Loucy (cell line): ENCODE data around the gene GRID1.

Experiments
- H2AFZ ChIP-seq: fragments of 200-600 bp; sonication (generic); 2 replicates; pipeline ENCODE4 v1.6.0; 2016; ENCODE audit warnings: antibody characterized with exemption, mild to moderate bottlenecking, low read length, moderate library complexity
- H3F3A ChIP-seq: fragments of 200-600 bp; 2 replicates; pipeline ENCODE4 v1.6.0; 2016; ENCODE audit warnings: antibody characterized with exemption, low read depth, mild to moderate bottlenecking
- H3K27me3 ChIP-seq: fragments of 200-600 bp; sonication (generic); 2 replicates; pipeline ENCODE4 v1.6.1; 2014; ENCODE audit warnings: low read length, mild to moderate bottlenecking; ENCODE audit not compliant: insufficient read depth, poor library complexity, severe bottlenecking
- H3K36me3 ChIP-seq: fragments of 200-600 bp; sonication (generic); 2 replicates; pipeline ENCODE4 v1.6.1; 2016; ENCODE audit warnings: low read length; ENCODE audit not compliant: insufficient read depth
- H3K4me1 ChIP-seq: fragments of 200-600 bp; sonication (generic); 2 replicates; pipeline ENCODE4 v1.5.1; 2014; ENCODE audit warnings: low read length, mild to moderate bottlenecking; ENCODE audit not compliant: insufficient read depth, poor library complexity, severe bottlenecking
- H3K4me2 ChIP-seq: fragments of 200-600 bp; sonication (generic); 2 replicates; pipeline ENCODE4 v1.6.0; 2014; ENCODE audit warnings: antibody characterized with exemption, low read length, low read depth, mild to moderate bottlenecking; ENCODE audit not compliant: poor library complexity, severe bottlenecking
- H3K4me3 ChIP-seq: fragments of 200-600 bp; sonication (generic); 2 replicates; pipeline ENCODE4 v1.5.1; 2014; ENCODE audit warnings: low read length, mild to moderate bottlenecking, mixed read lengths; ENCODE audit not compliant: poor library complexity, severe bottlenecking
- H3K79me2 ChIP-seq: fragments of 200-600 bp; sonication (generic); 2 replicates; pipeline ENCODE4 v1.6.1; 2014; ENCODE audit warnings: low read length; ENCODE audit not compliant: insufficient read depth
- H3K9ac ChIP-seq: fragments of 200-600 bp; sonication (generic); 2 replicates; pipeline ENCODE4 v1.6.0; 2014; ENCODE audit warnings: mild to moderate bottlenecking, low read depth, low read length, moderate library complexity; ENCODE audit not compliant: poor library complexity, severe bottlenecking
- H3K9me2 ChIP-seq: fragments of 200-600 bp; sonication (generic); replicated peaks from 2 replicates; pipeline ENCODE4 v1.6.1; 2016; ENCODE audit warnings: low read depth, low read length, mixed read lengths
- H3K9me3 ChIP-seq: fragments of 200-600 bp; sonication (generic); 2 replicates; pipeline ENCODE4 v1.6.1; 2014; ENCODE audit warnings: mild to moderate bottlenecking, antibody characterized with exemption, low read length, low read depth; ENCODE audit not compliant: insufficient read depth
- H4K20me1 ChIP-seq: fragments of 200-600 bp; sonication (generic); 2 replicates; pipeline ENCODE4 v1.6.0; 2014; ENCODE audit warnings: antibody characterized with exemption, low read length, mild to moderate bottlenecking; ENCODE audit not compliant: insufficient read depth, poor library complexity, severe bottlenecking
- EZH2phosphoT487 ChIP-seq: fragments of 200-600 bp; IDR thresholded peaks from 2 replicates; pipeline ENCODE4 v1.6.1; 2018; ENCODE audit warnings: antibody characterized with exemption, mild to moderate bottlenecking, moderate library complexity, borderline replicate concordance
- TF ChIP-seq, protein P1 (sequence below): fragments of 200-600 bp; sonication (generic); conservative IDR thresholded peaks from 2 replicates; pipeline ENCODE4 v1.5.1; 2014; ENCODE audit warnings: mild to moderate bottlenecking, antibody characterized with exemption, low read length

GRID1 gene

GRCh38 chr10:85658518-85658917, 708.1 kb downstream of the GRID1 start:
- Histone ChIP-seq H3K4me2 (no peak overlapping the region), H2AFZ (no peak overlapping the region), H3K9me3 (no peaks in the 10 kb centered on the region; the same call in 1 of the 2 replicates), H3K36me3 (no peaks in the 10 kb centered on the region), H3K9ac (no peak overlapping the region), H3K9me2 (no peaks in the 10 kb centered on the region), H3K27me3 (no peaks in the 10 kb centered on the region), H3K79me2 (no peaks in the 10 kb centered on the region), H4K20me1 (no peaks in the 10 kb centered on the region), H3F3A (no peaks in the 10 kb centered on the region), H3K4me1 (no peaks in the 10 kb centered on the region), H3K4me3 (no peak overlapping the region)
- TF ChIP-seq, protein P1, sequence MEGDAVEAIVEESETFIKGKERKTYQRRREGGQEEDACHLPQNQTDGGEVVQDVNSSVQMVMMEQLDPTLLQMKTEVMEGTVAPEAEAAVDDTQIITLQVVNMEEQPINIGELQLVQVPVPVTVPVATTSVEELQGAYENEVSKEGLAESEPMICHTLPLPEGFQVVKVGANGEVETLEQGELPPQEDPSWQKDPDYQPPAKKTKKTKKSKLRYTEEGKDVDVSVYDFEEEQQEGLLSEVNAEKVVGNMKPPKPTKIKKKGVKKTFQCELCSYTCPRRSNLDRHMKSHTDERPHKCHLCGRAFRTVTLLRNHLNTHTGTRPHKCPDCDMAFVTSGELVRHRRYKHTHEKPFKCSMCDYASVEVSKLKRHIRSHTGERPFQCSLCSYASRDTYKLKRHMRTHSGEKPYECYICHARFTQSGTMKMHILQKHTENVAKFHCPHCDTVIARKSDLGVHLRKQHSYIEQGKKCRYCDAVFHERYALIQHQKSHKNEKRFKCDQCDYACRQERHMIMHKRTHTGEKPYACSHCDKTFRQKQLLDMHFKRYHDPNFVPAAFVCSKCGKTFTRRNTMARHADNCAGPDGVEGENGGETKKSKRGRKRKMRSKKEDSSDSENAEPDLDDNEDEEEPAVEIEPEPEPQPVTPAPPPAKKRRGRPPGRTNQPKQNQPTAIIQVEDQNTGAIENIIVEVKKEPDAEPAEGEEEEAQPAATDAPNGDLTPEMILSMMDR: no peak
- no peak for TF ChIP-seq EZH2phosphoT487

DNA sequence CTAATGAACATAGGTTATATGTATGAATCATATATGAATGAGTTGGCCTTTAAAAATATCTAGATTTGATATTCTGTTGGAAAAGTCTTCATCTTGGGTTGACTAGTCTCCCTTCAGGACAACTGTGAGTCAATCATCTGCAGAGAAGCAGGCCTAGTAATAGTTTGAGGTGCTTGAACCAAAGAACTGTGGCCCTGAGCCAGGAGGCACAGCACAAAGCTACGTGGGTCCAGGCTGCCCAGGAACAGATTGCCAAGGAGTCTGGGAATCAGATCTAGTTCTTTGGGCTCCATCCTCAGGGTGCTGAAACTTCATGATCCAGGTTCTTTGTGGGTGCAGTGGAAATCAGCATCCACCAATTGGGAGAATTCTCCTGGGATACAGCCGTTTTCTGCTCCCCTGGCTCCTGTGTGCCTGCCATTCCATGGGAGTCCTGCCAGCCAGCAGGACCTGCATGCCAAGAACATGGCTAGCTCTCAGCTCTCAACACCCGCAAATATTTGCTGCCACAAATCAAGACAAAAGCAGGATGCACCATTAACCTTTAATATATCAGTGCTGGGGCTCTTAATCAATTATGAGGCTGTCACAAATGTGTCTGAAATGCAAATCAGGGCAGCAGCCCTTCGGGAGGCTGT, 709.0 kb downstream of the GRID1 start:
- H3K79me2 ChIP-seq: no peaks in the 10 kb centered on the region
- H4K20me1 ChIP-seq: no peaks in the 10 kb centered on the region
- no peaks in the 10 kb centered on the region; the same call in 1 of the 2 replicates for H3K9me3 ChIP-seq
- H3K27me3 ChIP-seq: no peaks in the 10 kb centered on the region
- no peaks in the 10 kb centered on the region for H3K9me2 ChIP-seq
- H3K4me1 ChIP-seq: no peaks in the 10 kb centered on the region
- H3K9ac ChIP-seq: no peak overlapping the region
- H3K36me3 ChIP-seq: no peaks in the 10 kb centered on the region
- TF ChIP-seq, protein P1: no peak
- no peak for TF ChIP-seq EZH2phosphoT487
- H3K4me3 ChIP-seq: no peak overlapping the region
- H2AFZ ChIP-seq: no peak overlapping the region
- H3F3A ChIP-seq: no peaks in the 10 kb centered on the region
- H3K4me2 ChIP-seq: no peak overlapping the region

GRCh38 chr10:85655411-85655810, 711.2 kb downstream of the GRID1 start:
- Histone ChIP-seq H3K4me2 (no peak overlapping the region), H3K4me3 (no peak overlapping the region), H3K79me2 (no peaks in the 10 kb centered on the region), H2AFZ (no peak overlapping the region), H4K20me1 (no peaks in the 10 kb centered on the region), H3K9me2 (no peaks in the 10 kb centered on the region), H3K9ac (no peak overlapping the region), H3F3A (no peaks in the 10 kb centered on the region), H3K27me3 (no peaks in the 10 kb centered on the region), H3K36me3 (no peaks in the 10 kb centered on the region), H3K4me1 (no peaks in the 10 kb centered on the region), H3K9me3 (no peaks in the 10 kb centered on the region; the same call in 1 of the 2 replicates)
- TF ChIP-seq, protein P1: no peak
- no peak for TF ChIP-seq EZH2phosphoT487
